GM18951 (cell line): ENCODE results near the gene CCDC192.

ENCODE experiments used
- POLR2A ChIP-seq: IDR thresholded peaks from 4 replicates; pipeline ENCODE4 v1.6.1; 2011; ENCODE audit warnings: mild to moderate bottlenecking; ENCODE audit not compliant: insufficient read length, insufficient read depth; ENCODE audit errors: extremely low read depth
- in situ Hi-C: fragments of 300-500 bp; cut with MboI; formaldehyde crosslinking; loops from one replicate; pipeline ENCODE4 v1.12.0; 2022; ENCODE audit warnings: low sequenced_read_pairs, mixed read lengths, inconsistent platforms; ENCODE audit not compliant: unreplicated experiment

CCDC192 gene

GRCh38 chr5:127933348-127933747 lies 230.2 kb downstream of the CCDC192 start:
- no peak for TF ChIP-seq POLR2A
- in situ Hi-C loops = no loop called here

GRCh38 chr5:127934791-127935256 lies 231.6 kb downstream of the CCDC192 start:
- no peak for TF ChIP-seq POLR2A
- in situ Hi-C loops = no loop called here

GRCh38 chr5:127935398-127935797 lies 232.2 kb downstream of the CCDC192 start:
- in situ Hi-C loops = no loop called here
- no peak for TF ChIP-seq POLR2A

GRCh38 chr5:127936439-127936972 lies 233.3 kb downstream of the CCDC192 start:
- in situ Hi-C loops = no loop called here
- no peak for TF ChIP-seq POLR2A

- in situ Hi-C loops = no loop called here
- TF ChIP-seq POLR2A = no peak
These were observed 235.6 kb downstream of the CCDC192 start for GRCh38 chr5:127938746-127939145.

- TF ChIP-seq POLR2A = no peak
- in situ Hi-C loops = no loop called here
These were observed 237.7 kb downstream of the CCDC192 start for GRCh38 chr5:127940854-127941253.

- in situ Hi-C loops = no loop called here
- no peak for TF ChIP-seq POLR2A
These were observed 238.5 kb downstream of the CCDC192 start for GRCh38 chr5:127941646-127942045.

- in situ Hi-C loops = no loop called here
- TF ChIP-seq POLR2A = no peak
These were observed 239.3 kb downstream of the CCDC192 start for GRCh38 chr5:127942246-127943060.

GRCh38 chr5:127943061-127943371 lies 239.8 kb downstream of the CCDC192 start:
- no peak for TF ChIP-seq POLR2A

GRCh38 chr5:127944125-127944524 lies 240.9 kb downstream of the CCDC192 start:
- in situ Hi-C loops = no loop called here
- no peak for TF ChIP-seq POLR2A

More at GRCh38 chr5:127943061-127943371, 239.8 kb downstream of the CCDC192 start:
- in situ Hi-C loops = no loop called here

- in situ Hi-C loops = no loop called here
- TF ChIP-seq POLR2A = no peak
These were observed 244.8 kb downstream of the CCDC192 start for GRCh38 chr5:127947941-127948340.

- in situ Hi-C loops = no loop called here
- no peak for TF ChIP-seq POLR2A
These were observed 247.7 kb downstream of the CCDC192 start for GRCh38 chr5:127950707-127951391.

- no peak for TF ChIP-seq POLR2A
- in situ Hi-C loops = no loop called here
These were observed 248.6 kb downstream of the CCDC192 start for GRCh38 chr5:127951791-127952190.

- in situ Hi-C loops = no loop called here
- no peak for TF ChIP-seq POLR2A
These were observed 254.0 kb downstream of the CCDC192 start for GRCh38 chr5:127957183-127957582.

GRCh38 chr5:127957701-127958239 lies 254.6 kb downstream of the CCDC192 start:
- no peak for TF ChIP-seq POLR2A
- in situ Hi-C loops = no loop called here
